Gastroesophageal sphincter (tissue), 4 donors: ENCODE data around the gene SPINT1. TPM values are rescaled to one million over a fixed set of nuclear protein-coding genes. Genes with fewer than 3 reads are reported as not detected.

Source experiments
- ATAC-seq: fragments of 150-250 bp; one replicate; pipeline ENCODE4 v1.9.1; 2016; ENCODE audit warnings: mild to moderate bottlenecking, moderate library complexity
- H3K27ac ChIP-seq, 4 donors: fragments of 200-600 bp; sonication (generic) in 3 of 4; 1 replicate in 3 of 4; 2 replicates in 1 of 4; pipeline ENCODE4 v1.5.1; 2016 to 2019
- H3K27me3 ChIP-seq: fragments of 200-600 bp; sonication (generic); one replicate; pipeline ENCODE4 v1.5.1; 2019
- H3K36me3 ChIP-seq, 2 donors: fragments of 200-600 bp; sonication (generic); one replicate each; pipeline ENCODE4 v1.5.1; 2019; ENCODE audit warnings: control low read depth in 1 of 2
- H3K4me1 ChIP-seq, 3 donors: fragments of 200-600 bp; sonication (generic); 1 replicate in 2 of 3; 2 replicates in 1 of 3; pipeline ENCODE4 v1.5.1; 2016 to 2019; ENCODE audit warnings: control low read depth in 2 of 3
- H3K4me3 ChIP-seq, 2 donors: fragments of 200-600 bp; sonication (generic); one replicate each; pipeline ENCODE4 v1.5.1; 2019; ENCODE audit warnings: mild to moderate bottlenecking in 1 of 2, moderate library complexity in 1 of 2
- H3K9me3 ChIP-seq, 3 donors: fragments of 200-600 bp; sonication (generic); one replicate each; pipeline ENCODE4 v1.5.1; 2017 to 2019; ENCODE audit warnings: control low read depth in 2 of 3
- EP300 ChIP-seq: sonication (generic); formaldehyde crosslinking; IDR thresholded peaks from one replicate; pipeline ENCODE4 v1.6.1; 2017; ENCODE audit warnings: antibody characterized with exemption, mild to moderate bottlenecking
- POLR2A ChIP-seq, 2 donors: fragments of 450-650 bp; IDR thresholded peaks; one replicate each; pipeline ENCODE4 v1.6.1; 2017; ENCODE audit warnings: antibody characterized with exemption in 2 of 2, mild to moderate bottlenecking in 2 of 2, moderate library complexity in 1 of 2
- POLR2AphosphoS5 ChIP-seq: sonication (generic); formaldehyde crosslinking; IDR thresholded peaks from one replicate; pipeline ENCODE4 v1.6.1; 2017; ENCODE audit warnings: antibody characterized with exemption
- WGBS, 2 donors: methylation state at CpG; one replicate each; pipeline ENCODE4 v1.1.5; 2018; ENCODE audit warnings: low coverage in 1 of 2; 5-methylcytosine and 5-hydroxymethylcytosine counted together
- total RNA-seq, 4 donors: library from RNA; depleted of rRNA; stranded (reverse); fragments of >200 nt; gene quantifications; one replicate each; pipeline ENCODE4 v1.1.0, GENCODE V29; 2016
- TF ChIP-seq, protein P1 (sequence below), 4 experiments: fragments of 200-600 bp in 2 of 4; fragments of 450-650 bp in 2 of 4; sonication (generic) in 1 of 4; IDR thresholded peaks; one replicate each; pipeline ENCODE4 v1.5.1; 2017 to 2019; ENCODE audit warnings: antibody characterized with exemption in 4 of 4, mild to moderate bottlenecking in 2 of 4, moderate library complexity in 2 of 4

The SPINT1 gene
- total RNA-seq, 4 donors from 2014 or later, result 2.0 to 29.8 (median 2.8) TPM

DNA sequence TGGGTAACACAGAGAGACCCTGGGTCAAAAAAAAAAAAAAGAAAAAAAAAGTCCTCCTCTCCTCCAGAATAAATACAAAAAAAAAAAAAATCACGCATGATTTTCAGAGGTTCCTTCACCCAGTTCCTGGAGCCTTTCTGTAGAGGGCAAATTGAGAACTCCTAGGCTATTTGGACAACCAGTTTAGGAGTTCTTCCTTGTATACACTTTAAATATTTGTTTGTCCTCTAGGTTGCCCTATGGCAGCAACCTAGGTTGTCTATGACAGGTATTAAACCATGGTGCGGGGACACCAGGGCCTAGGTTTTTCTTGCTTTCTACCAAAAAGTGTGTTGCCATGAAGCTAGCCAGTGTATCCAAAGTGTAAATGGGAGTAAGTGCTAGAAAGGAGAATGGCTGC, 40.8 kb upstream of the SPINT1 start:
- no peaks in the 10 kb centered on the region for H3K27me3 ChIP-seq
- TF ChIP-seq, protein P1, sequence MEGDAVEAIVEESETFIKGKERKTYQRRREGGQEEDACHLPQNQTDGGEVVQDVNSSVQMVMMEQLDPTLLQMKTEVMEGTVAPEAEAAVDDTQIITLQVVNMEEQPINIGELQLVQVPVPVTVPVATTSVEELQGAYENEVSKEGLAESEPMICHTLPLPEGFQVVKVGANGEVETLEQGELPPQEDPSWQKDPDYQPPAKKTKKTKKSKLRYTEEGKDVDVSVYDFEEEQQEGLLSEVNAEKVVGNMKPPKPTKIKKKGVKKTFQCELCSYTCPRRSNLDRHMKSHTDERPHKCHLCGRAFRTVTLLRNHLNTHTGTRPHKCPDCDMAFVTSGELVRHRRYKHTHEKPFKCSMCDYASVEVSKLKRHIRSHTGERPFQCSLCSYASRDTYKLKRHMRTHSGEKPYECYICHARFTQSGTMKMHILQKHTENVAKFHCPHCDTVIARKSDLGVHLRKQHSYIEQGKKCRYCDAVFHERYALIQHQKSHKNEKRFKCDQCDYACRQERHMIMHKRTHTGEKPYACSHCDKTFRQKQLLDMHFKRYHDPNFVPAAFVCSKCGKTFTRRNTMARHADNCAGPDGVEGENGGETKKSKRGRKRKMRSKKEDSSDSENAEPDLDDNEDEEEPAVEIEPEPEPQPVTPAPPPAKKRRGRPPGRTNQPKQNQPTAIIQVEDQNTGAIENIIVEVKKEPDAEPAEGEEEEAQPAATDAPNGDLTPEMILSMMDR (IDR thresholded peaks at IDR 0.05), result no peak
- TF ChIP-seq EP300 (no peak), POLR2A (IDR thresholded peaks at IDR 0.05) (no peak), POLR2AphosphoS5 (no peak)
- WGBS, 2 donors, result 88% methylated on average over 2 of the region's 2 CpGs; no CpG with 5 or more reads in 1 of the 2 donors
- H3K9me3 ChIP-seq, result no peaks in the 10 kb centered on the region
- no peak overlapping the region for H3K27ac ChIP-seq
- peaks cover 0 to 18% of the 10 kb centered on the region in 2 donors for H3K36me3 ChIP-seq
- H3K4me3 ChIP-seq, result no peak overlapping the region
- no peak for ATAC-seq
- peaks cover 0 to 30% (median 11%) of the 10 kb centered on the region in 3 donors for H3K4me1 ChIP-seq

DNA sequence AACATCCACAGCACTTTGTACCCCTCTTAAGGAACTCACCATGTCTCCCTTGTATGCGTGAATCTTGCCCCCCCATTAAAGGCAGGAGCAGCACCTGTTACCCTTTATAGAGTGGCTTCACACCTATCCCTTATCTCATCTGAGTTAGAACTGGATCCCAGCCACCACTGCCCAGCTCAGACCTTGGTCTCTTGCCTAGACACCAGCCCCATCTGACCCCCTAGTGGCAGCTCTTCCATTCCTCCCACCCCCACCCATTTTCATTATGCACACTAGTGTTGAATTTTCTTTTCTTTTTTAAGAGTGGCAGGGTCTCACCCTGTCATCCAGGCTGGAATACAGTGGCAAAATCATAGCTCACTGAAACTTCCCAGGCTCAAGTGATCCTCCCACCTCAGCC, 40.2 kb upstream of the SPINT1 start:
- ATAC-seq, result no peak
- H3K27ac ChIP-seq, result no peak overlapping the region

DNA sequence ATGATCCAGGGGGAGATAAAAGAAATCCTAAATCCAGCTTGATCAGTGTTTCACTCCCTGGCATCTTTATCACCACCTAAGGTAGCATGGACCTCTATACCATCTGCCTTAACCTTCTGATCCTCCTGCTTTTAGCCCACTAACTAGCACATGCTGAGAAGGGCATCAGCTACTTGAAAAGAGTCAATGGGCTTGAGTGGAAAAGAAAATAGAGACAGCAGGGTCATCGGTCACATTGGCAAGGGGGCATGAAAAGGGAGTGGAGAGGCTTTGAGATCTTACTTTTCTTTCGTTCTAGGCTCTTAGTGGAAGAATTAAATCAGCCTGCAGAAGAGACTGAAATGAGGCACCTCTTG, 37.2 kb upstream of the SPINT1 start:
- TF ChIP-seq, protein P1 (IDR thresholded peaks at IDR 0.05), result no peak
- TF ChIP-seq POLR2A (IDR thresholded peaks at IDR 0.05), result no peak
- TF ChIP-seq POLR2AphosphoS5, result no peak
- no peak for TF ChIP-seq EP300
- Histone ChIP-seq H3K27ac (peak overlapping the region; percentile 85 to 98 (median 96)), H3K9me3 (no peaks in the 10 kb centered on the region), H3K4me3 (peak overlapping the region; percentile 70 to 88), H3K36me3 (peaks cover 0 to 35% of the 10 kb centered on the region in 2 donors), H3K27me3 (no peaks in the 10 kb centered on the region), H3K4me1 (peaks cover 3 to 42% (median 22%) of the 10 kb centered on the region in 3 donors)
- 0 to 5% methylated on average over 2 of the region's 2 CpGs for WGBS, 2 donors
- no peak for ATAC-seq

More for the DNA sequence above, 40.2 kb upstream of the SPINT1 start:
- Histone ChIP-seq H3K4me1 (peaks cover 3 to 37% (median 17%) of the 10 kb centered on the region in 3 donors), H3K36me3 (peaks cover 0 to 12% of the 10 kb centered on the region in 2 donors), H3K27me3 (no peaks in the 10 kb centered on the region), H3K9me3 (no peaks in the 10 kb centered on the region), H3K4me3 (no peak overlapping the region)
- TF ChIP-seq, protein P1 (IDR thresholded peaks at IDR 0.05), result no peak
- no peak for TF ChIP-seq POLR2A (IDR thresholded peaks at IDR 0.05)
- TF ChIP-seq POLR2AphosphoS5, result no peak
- TF ChIP-seq EP300, result no peak
- 100% methylated on average over 1 of the region's 1 CpG; no CpG with 5 or more reads in 1 of the 2 donors for WGBS, 2 donors

DNA sequence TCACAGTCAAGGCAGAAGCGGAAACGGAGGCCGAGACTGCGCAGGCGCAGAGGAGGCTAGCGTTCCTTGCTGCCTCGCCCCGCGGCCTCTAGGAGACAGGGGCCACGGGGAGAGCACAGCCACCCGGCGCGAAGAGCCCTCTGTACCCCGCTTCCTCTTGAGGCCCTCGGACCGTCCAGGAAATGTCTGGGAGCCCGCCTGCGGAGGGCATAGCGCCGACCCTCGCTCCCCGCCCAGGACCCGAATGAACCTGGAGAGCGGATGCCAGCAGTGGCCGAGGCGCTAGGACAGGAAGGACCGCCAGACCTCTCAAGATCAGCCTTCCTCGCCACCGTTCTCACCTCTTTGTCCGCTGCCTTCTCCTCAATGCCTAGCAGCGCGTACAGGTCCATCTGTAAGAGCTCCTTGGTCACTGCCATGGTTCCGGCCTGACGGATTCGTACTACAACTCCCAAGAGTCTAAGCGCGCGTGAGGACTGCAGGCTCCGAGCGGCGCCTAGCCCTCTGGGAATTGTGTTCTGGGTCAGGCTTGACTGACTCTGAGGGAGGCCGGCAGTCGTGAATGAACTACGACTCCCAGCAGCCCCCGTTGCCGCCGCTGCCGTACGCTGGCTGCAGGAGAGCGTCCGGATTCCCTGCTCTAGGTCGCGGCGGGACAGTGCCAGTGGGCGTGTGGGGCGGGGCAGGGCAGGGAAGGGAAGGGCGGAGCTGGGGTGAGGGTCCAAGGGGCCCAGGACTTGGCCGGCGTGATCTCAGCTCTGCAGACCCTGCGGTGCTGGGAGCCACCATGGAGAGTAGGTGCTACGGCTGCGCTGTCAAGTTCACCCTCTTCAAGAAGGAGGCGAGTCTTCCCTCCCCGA, 36.6 kb upstream of the SPINT1 start, which contains the start of the genes DNAJC17 and ZFYVE19:
Gene DNAJC17 (minus strand): TSS at position 446 of the 860 bp plus-strand sequence. CDS start 27 bp downstream, at position 419.
Gene ZFYVE19 (plus strand): TSS at position 62 of the 860 bp plus-strand sequence. CDS start 501 bp downstream, at position 563.
- H3K27ac ChIP-seq, result peak within 1 kb of the TSS; percentile 85 to 98 (median 96)
- no peaks in the 10 kb centered on the region for H3K9me3 ChIP-seq
- peaks cover 0 to 35% of the 10 kb centered on the region in 2 donors for H3K36me3 ChIP-seq
- TF ChIP-seq, protein P1 (IDR thresholded peaks at IDR 0.05), result peak in 3 of 4 experiments; percentile 12 to 41 (median 36)
- TF ChIP-seq EP300, result no peak
- TF ChIP-seq POLR2AphosphoS5, result peak; percentile 18
- peak; percentile 14 to 19 for TF ChIP-seq POLR2A (IDR thresholded peaks at IDR 0.05)
- 0% methylated on average over 8 of the region's 64 CpGs; no CpG with 5 or more reads in 1 of the 2 donors for WGBS, 2 donors
- peak within 1 kb of the TSS; percentile 70 to 88 for H3K4me3 ChIP-seq
- peaks cover 3 to 42% (median 22%) of the 10 kb centered on the region in 3 donors for H3K4me1 ChIP-seq
- no peaks in the 10 kb centered on the region for H3K27me3 ChIP-seq
- ATAC-seq, result peak; percentile 99
